Activated naive CD4-positive, alpha-beta T cell treated with anti-CD3 and anti-CD28 coated beads, Interleukin-2, amount 50 U/mL, for 72 hours (primary cell): ENCODE results near the gene XKR7. TPM values are rescaled to one million over a fixed set of nuclear protein-coding genes. Genes with fewer than 3 reads are reported as not detected.
A peak's percentile ranks its signal among the peaks of the same experiment; 100 is the strongest.

Source experiments
- ATAC-seq, 2 donors: fragments of 150-1000 bp; cut with Tn5 transposase; 2 replicates each; pipeline ENCODE4 v1.10.0; 2021; ENCODE audit warnings: mild to moderate bottlenecking in 2 of 2, moderate library complexity in 2 of 2
- DNase-seq, 2 donors: peaks; one replicate each; pipeline ENCODE4 v3.0.0; 2021 to 2022; ENCODE audit warnings: low spot score in 2 of 2
- H3K27ac Mint-ChIP-seq, 2 donors: one replicate each; pipeline ENCODE4 v1.8.0; 2022; ENCODE audit warnings: mild to moderate bottlenecking in 2 of 2, mixed read lengths in 2 of 2
- H3K36me3 Mint-ChIP-seq, 2 donors: one replicate each; pipeline ENCODE4 v1.8.0; 2022; ENCODE audit warnings: mixed read lengths in 2 of 2
- H3K9me3 Mint-ChIP-seq, 2 donors: one replicate each; pipeline ENCODE4 v1.8.0; 2022; ENCODE audit warnings: mixed read lengths in 2 of 2
- total RNA-seq, 2 donors: library from RNA; stranded (reverse); gene quantifications; one replicate each; pipeline ENCODE4 v1.2.3, GENCODE V29; 2022

Gene XKR7
- total RNA-seq, 2 donors from 2014 or later, result 0.09 TPM; not detected in 1

GRCh38 chr20:31962761-31963160 lies 5.2 kb upstream of the XKR7 start:
- no peak overlapping the region for H3K27ac Mint-ChIP-seq
- H3K9me3 Mint-ChIP-seq, result no peaks in the 10 kb centered on the region
- DNase-seq (no peak), ATAC-seq (no peak)
- H3K36me3 Mint-ChIP-seq, result no peaks in the 10 kb centered on the region

GRCh38 chr20:31963889-31964288 lies 4.1 kb upstream of the XKR7 start:
- ATAC-seq (no peak), DNase-seq (no peak)
- Mint-ChIP-seq H3K9me3 (no peaks in the 10 kb centered on the region), H3K27ac (no peak overlapping the region), H3K36me3 (no peaks in the 10 kb centered on the region)

- no peak for DNase-seq
- ATAC-seq, result no peak
- H3K27ac Mint-ChIP-seq, result no peak overlapping the region
- H3K36me3 Mint-ChIP-seq, result no peaks in the 10 kb centered on the region
- no peaks in the 10 kb centered on the region for H3K9me3 Mint-ChIP-seq
Observed at GRCh38 chr20:31966991-31967655, 828 bp upstream of the XKR7 start.

GRCh38 chr20:31968291-31969126 lies 558 bp downstream of the XKR7 start:
- Mint-ChIP-seq H3K9me3 (no peaks in the 10 kb centered on the region), H3K27ac (no peak overlapping the region), H3K36me3 (no peaks in the 10 kb centered on the region)
- peak; percentile 56 to 95 for DNase-seq
- ATAC-seq, result peak; percentile 83 to 93

GRCh38 chr20:31969991-31970390 lies 2.0 kb downstream of the XKR7 start:
- Mint-ChIP-seq H3K36me3 (no peaks in the 10 kb centered on the region), H3K27ac (no peak overlapping the region), H3K9me3 (no peaks in the 10 kb centered on the region)
- ATAC-seq (no peak), DNase-seq (no peak)

GRCh38 chr20:31972471-31973021 lies 4.6 kb downstream of the XKR7 start:
- DNase-seq (no peak), ATAC-seq (no peak)
- no peaks in the 10 kb centered on the region for H3K9me3 Mint-ChIP-seq
- H3K27ac Mint-ChIP-seq, result no peak overlapping the region
- H3K36me3 Mint-ChIP-seq, result no peaks in the 10 kb centered on the region

GRCh38 chr20:31974296-31974695 lies 6.3 kb downstream of the XKR7 start:
- DNase-seq (no peak), ATAC-seq (no peak)
- no peaks in the 10 kb centered on the region for H3K36me3 Mint-ChIP-seq
- no peak overlapping the region for H3K27ac Mint-ChIP-seq
- H3K9me3 Mint-ChIP-seq, result no peaks in the 10 kb centered on the region

GRCh38 chr20:31974951-31975487 lies 7.1 kb downstream of the XKR7 start:
- no peak for ATAC-seq
- DNase-seq, result no peak
- Mint-ChIP-seq H3K36me3 (no peaks in the 10 kb centered on the region), H3K27ac (no peak overlapping the region), H3K9me3 (no peaks in the 10 kb centered on the region)

DNA sequence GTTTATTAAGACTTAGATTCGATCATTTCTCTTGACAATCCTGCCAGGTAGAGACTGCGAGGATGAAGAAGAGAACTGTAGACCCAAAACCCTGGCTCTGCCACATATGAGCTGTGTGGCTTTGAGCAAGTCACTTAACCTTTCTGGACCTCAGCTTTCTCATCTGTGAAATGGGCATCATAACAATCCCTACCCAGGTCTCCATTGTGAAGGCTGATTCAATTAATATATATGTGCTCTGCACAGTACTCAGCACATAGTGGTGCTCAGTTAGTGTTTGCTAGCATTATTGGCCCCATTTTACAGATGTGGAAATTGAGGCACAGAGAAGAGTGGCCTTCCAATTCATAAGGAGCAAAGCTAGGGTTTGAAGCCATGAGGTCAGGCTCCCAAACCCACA lies 7.9 kb downstream of the XKR7 start:
- Mint-ChIP-seq H3K36me3 (no peaks in the 10 kb centered on the region), H3K27ac (no peak overlapping the region), H3K9me3 (no peaks in the 10 kb centered on the region)
- ATAC-seq (no peak), DNase-seq (no peak)

GRCh38 chr20:31977080-31977479 lies 9.1 kb downstream of the XKR7 start:
- ATAC-seq (no peak), DNase-seq (no peak)
- H3K27ac Mint-ChIP-seq, result no peak overlapping the region
- no peaks in the 10 kb centered on the region for H3K9me3 Mint-ChIP-seq
- no peaks in the 10 kb centered on the region for H3K36me3 Mint-ChIP-seq

DNA sequence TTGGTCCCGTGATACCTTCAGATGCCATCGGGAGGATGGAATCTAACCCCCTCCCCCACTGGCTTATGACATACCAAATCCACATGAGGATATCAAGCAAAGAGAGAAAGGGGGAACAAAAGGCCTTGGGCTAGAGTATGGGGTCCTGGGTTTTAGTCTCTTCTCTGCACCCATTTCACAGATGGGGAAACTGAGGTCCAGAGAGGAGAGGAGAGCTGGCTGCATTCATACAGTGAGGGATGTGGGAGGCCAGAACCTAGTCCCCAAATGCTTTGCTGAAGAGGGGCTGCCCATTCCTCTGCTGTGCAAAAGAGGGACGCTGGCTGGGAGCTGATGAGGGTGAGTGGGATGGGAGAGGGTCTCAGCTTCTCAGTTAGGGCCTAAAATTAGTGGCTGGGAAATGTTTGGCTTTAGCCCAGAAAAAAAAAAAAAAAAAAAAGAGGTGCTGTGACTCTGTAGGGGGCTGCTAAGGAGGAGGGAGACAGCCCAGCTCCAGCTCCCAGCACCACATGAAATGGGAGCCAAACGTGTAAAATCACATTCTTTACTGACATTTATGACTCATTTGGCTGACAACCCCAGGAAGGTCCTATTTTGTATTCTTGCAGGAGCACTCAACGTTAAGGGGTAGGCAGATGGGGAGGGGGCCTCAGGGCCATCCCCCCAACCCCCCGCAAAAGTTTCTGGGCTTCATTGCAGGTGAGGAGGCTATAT lies 11.9 kb downstream of the XKR7 start:
- Mint-ChIP-seq H3K27ac (no peak overlapping the region), H3K9me3 (no peaks in the 10 kb centered on the region), H3K36me3 (no peaks in the 10 kb centered on the region)
- DNase-seq, result no peak
- no peak for ATAC-seq

- no peak for DNase-seq
- ATAC-seq, result no peak
- Mint-ChIP-seq H3K36me3 (no peaks in the 10 kb centered on the region), H3K9me3 (no peaks in the 10 kb centered on the region), H3K27ac (peak overlapping the region in 1 of 2 donors; percentile 12)
Observed at GRCh38 chr20:31981784-31982183, 13.8 kb downstream of the XKR7 start.

GRCh38 chr20:31984981-31985471 lies 17.1 kb downstream of the XKR7 start:
- H3K36me3 Mint-ChIP-seq, result no peaks in the 10 kb centered on the region
- ATAC-seq, result no peak

DNA sequence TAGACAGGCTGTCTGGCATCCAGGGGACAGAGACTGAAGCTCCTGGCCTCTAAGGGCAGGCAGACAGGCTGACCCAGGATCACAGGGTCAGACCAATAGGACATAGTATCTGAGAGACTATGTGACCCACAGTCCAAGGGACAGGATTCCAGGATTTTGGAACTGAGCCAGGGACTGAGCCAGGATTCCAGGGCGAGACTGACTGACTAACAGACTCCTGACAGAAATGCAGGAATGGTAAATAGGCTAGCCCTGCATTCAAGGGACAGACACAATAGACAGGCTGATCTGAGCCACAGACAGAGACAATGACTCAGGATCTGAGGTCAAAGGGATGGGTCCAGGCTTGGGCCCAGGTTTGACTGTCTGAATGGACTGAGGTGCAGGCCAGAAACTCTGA lies 19.8 kb downstream of the XKR7 start:
- no peak for DNase-seq
- no peaks in the 10 kb centered on the region for H3K9me3 Mint-ChIP-seq
- H3K36me3 Mint-ChIP-seq, result no peaks in the 10 kb centered on the region
- peak in 1 of 2 donors; percentile 55 for ATAC-seq
- H3K27ac Mint-ChIP-seq, result peak overlapping the region in 1 of 2 donors; percentile 45

More at GRCh38 chr20:31984981-31985471, 17.1 kb downstream of the XKR7 start:
- no peaks in the 10 kb centered on the region for H3K9me3 Mint-ChIP-seq
- no peak for DNase-seq
- no peak overlapping the region for H3K27ac Mint-ChIP-seq

GRCh38 chr20:31988430-31989015 lies 20.6 kb downstream of the XKR7 start:
- no peaks in the 10 kb centered on the region for H3K9me3 Mint-ChIP-seq
- no peaks in the 10 kb centered on the region for H3K36me3 Mint-ChIP-seq
- ATAC-seq, result peak in 1 of 2 donors; percentile 75
- no peak for DNase-seq
- peak overlapping the region; percentile 4 to 21 for H3K27ac Mint-ChIP-seq

GRCh38 chr20:31989030-31989645 lies 21.2 kb downstream of the XKR7 start:
- Mint-ChIP-seq H3K27ac (peak overlapping the region; percentile 4 to 21), H3K36me3 (no peaks in the 10 kb centered on the region), H3K9me3 (no peaks in the 10 kb centered on the region)
- ATAC-seq (no peak), DNase-seq (no peak)
